GM12873 (cell line): ENCODE results near the gene PHGDH.

Source experiments
- TF ChIP-seq, protein P1 (sequence below): IDR thresholded peaks from 2 replicates; pipeline ENCODE4 v1.5.1; 2012; ENCODE audit warnings: low read depth, mild to moderate bottlenecking, moderate library complexity, low read length, control low read depth; ENCODE audit not compliant: insufficient read depth; ENCODE audit errors: missing control alignments

The PHGDH gene

DNA sequence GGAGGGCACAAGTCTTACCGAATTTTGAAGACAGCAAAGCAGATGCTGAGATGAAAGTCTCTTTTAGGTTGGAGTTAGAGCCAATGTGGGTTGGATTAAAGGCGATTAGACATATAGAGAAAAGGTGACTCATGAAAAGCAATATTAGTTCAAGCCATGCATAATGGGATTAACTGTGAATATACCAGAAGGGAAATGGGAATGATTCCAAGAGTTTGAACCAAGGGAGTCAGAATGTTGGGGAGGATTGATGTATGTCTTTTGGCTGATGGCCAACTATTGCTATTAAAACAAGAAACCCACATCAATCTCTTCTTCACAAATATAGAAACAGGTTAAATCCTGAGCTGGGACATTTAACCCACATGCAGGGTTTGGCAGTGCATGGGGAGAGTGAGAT lies 55.8 kb downstream of the PHGDH start:
- TF ChIP-seq, protein P1, sequence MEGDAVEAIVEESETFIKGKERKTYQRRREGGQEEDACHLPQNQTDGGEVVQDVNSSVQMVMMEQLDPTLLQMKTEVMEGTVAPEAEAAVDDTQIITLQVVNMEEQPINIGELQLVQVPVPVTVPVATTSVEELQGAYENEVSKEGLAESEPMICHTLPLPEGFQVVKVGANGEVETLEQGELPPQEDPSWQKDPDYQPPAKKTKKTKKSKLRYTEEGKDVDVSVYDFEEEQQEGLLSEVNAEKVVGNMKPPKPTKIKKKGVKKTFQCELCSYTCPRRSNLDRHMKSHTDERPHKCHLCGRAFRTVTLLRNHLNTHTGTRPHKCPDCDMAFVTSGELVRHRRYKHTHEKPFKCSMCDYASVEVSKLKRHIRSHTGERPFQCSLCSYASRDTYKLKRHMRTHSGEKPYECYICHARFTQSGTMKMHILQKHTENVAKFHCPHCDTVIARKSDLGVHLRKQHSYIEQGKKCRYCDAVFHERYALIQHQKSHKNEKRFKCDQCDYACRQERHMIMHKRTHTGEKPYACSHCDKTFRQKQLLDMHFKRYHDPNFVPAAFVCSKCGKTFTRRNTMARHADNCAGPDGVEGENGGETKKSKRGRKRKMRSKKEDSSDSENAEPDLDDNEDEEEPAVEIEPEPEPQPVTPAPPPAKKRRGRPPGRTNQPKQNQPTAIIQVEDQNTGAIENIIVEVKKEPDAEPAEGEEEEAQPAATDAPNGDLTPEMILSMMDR, result no peak

DNA sequence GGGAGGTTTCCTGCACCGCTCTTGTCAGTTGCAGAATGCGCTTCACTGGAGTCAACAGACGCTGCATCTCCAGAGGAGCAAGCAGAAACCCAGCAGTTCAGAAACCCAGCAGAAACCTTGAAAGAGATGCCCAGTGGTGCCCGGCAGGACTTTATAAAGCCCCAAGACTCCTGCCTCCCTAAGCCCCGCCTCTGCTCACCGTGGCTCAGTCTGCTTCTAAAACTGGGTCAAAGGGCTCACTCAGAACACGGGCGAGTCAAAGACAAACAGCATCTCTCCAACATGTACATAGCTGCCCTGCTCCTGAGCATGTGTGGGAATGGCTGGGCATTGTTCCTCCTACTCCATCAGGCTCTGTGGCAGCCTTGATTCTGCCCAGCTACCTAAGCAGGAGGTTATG lies 57.0 kb downstream of the PHGDH start, which contains the start of gene HMGCS2:
Gene HMGCS2 (minus strand): TSS at position 128 of the 400 bp plus-strand sequence. CDS start 61 bp downstream, at position 67.
- TF ChIP-seq, protein P1, result no peak

DNA sequence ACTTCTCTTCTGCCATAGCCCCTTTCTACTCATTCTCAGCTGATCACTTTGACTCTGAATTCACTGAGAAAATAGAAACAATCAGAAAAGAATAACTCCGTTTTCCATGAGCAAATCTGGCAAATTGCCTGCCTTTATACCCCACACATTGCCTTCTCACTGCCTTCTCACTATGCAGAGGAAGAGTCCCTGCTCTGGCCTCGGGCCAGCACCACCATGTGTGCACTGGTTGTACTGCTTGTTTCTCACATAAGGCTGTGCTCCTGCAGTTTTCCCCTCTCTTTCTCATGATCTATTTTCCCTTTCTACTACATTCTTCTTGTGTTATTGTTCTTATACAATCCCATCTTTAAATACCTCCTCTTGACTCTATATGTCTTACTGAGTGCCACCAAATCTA lies 59.3 kb downstream of the PHGDH start:
- TF ChIP-seq, protein P1, result no peak

DNA sequence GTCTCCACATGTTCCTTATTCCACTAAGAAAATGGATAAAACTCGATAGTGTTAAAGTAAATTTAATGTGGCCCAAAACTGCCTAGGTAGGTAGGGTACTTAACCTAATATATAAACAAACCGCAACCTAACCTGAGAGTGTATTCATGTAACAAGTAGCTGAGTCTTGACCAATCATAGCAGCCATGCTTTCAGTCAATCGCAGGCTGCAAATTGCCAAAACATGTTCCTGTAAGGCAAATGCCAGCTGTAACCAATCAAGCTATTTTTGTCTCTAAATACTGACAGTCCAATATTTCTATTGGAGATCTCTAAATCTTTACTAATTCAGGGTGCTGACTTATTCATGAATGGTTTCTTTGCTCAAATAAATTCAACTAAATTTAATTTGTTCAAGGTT lies 60.0 kb downstream of the PHGDH start:
- TF ChIP-seq, protein P1, result no peak

DNA sequence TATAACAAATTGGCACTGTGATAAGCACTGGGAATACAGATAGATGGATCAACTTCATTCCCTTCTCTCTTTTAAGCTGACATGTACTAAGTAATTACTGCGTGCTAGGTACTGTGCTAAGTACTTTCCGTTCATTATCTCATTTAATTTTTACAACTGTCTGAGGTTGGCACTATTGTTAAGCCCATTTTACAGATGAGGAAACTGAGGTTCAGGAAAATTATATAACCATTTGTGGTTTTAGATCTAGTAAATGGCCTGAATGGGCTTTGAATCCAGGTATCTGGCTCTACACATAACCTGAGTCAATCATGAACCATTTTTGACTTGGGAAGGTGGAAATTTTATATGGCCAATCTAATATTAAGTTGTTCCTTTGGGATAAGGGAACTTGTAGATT lies 60.6 kb downstream of the PHGDH start:
- TF ChIP-seq, protein P1, result no peak

DNA sequence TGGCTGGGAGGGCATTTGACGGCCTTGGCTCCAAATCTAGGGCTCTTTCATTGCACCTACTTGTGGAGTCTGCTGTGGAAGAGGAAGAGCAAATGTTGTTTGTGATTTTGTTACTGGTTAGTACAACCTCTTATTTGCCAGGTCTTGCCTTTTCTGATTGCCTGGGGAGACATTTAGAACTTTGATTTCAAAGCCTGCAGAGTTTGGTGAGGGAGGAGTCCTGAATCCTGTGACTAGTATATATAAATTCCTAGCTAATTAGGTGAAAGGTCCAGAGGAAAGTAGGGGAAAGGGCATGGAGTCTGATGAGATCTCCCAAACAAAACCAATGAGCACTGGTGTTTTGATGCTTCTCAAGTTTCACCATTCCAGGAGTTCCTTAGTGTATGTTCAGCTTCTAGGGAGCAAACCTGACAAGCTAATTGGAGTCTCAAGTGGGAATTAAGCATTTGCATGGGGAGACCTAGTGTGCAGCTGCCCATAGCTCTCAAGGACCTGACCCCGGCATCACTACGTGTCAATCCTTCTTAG lies 62.0 kb downstream of the PHGDH start:
- TF ChIP-seq, protein P1, result no peak

DNA sequence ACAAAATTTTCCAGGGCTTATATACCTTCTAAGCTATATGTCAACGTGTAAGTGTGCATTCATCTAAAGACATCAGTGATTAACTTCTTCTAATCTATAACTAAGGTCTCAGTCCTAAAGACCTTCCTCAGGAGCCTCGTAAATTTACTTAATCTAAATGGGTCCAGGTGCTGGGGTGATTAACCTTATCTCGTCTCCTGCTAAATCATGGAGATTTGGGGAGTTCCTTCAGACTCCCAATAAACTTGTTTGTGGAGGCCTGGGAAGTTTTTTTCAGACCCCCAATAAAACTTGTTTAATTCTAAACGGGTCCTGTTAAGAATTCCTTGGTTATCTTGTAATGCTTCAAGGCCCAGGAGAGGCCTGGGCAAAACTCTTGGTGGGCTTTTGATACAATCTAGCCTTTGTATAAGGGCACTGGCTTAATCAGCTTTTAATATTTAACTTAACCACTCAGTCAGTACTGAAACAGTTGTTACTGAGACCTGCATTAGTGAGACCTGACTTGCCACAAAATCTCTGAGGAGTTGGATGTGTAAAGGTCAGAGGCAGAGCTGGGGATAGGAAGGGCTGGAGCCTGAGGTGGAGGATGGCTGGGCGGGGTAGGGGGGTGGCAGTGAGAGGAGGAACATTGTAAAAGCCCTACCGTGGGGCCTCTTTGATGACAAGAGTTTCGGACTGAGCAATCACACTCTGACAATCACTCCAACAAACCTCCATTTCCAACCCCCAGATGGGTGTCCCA lies 63.2 kb downstream of the PHGDH start:
- TF ChIP-seq, protein P1, result no peak
